HG03045 (cell line): Measurements from ENCODE around the gene SUMO3.
"Not testable (repeated sequence)": the region's sequence is repeated elsewhere in the genome, so short reads cannot be mapped to it uniquely, and the experiment has no call there.

Experiments used
- ATAC-seq: cut with Tn5 transposase; IDR thresholded peaks from one replicate; pipeline ENCODE4 v1.9.1; 2021; ENCODE audit warnings: mild to moderate bottlenecking, moderate library complexity; ENCODE audit not compliant: unreplicated experiment

The SUMO3 gene

DNA sequence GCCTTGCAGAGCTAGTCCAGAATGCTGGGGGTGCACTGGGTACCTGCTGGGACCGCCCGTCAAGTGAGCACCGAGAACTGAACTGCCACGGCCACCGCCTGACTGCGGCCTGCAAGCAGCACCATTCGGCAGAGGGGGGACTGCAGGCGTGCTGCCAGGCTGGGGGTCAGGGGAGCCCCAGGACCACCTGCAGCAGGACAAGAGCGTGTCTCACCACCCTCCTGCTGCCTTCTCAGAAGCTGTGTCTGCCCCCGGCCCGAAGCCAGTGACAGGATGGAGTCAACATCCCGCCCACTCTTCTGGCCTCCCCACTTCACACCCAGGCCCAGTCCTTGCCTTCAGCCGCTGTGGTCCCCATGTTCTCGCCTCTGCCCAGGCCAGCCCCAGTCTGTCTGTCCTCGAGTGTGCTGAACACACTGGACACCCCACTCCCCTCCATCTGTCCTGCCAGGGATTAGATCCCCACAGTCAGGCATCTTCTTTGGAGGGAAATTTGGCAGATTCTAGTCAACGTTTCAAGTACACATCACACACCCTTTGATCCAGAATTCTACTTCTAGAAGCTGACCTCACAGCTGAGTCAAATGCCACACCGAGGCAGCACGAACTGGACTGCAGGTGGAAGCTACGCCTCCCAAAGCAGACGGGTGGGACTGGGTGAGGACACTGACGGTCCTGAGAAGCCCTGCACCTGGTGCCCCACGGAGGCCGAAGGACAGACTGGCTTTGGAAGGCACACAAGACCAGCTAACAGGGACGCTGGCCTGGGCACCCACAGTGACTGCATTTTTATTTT lies 29.6 kb upstream of the SUMO3 start:
- ATAC-seq: no peak

DNA sequence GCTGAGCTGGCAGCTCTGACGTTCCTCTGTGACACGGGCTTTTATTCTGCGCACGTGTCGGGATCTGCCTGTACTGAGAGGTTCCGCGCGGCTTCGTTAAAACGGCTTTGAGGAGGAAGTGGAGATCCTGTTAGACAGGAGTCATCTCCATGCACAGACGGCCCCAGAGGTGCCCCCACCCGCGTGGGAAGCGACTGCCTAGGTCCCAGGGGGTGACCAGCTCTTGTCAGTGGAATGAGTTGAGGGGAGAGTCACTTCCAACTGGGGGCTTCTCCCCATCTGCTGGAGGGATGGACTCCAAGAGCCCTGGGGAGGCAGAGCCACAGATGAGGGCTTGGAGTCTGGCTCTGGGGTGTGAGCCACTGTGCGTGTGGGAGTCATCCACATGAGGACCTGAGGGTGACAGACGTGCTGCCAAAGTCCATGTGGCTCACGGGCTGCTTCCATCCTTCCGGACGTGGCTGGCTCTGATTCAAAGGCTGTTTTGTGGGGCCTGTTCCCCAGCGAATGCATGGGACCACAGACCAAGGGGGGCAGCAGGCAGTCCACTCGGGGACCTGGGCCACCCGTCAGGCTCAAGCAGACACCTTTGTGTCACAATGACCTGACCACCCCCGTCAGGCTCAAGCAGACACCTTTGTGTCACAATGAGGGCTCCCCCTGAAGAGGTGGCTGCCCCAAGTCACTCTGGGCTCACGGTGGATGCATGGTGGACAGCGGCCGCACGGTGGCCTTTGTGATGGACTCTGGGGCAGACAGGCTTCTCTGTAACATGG lies 28.8 kb upstream of the SUMO3 start:
- ATAC-seq: no peak

DNA sequence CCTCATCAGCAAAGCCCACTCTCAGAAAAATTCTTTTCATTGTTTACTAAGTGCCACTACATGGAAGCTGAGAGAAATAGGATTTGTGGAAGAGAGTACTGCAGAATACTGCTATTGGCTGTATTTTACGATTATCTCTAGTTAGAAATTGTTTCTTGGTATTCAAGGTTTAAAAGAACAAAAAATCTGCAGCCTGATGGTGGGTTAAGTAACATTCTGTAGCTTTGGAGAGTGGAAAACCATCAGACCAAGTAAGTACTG lies 28.3 kb upstream of the SUMO3 start:
- ATAC-seq: no peak

DNA sequence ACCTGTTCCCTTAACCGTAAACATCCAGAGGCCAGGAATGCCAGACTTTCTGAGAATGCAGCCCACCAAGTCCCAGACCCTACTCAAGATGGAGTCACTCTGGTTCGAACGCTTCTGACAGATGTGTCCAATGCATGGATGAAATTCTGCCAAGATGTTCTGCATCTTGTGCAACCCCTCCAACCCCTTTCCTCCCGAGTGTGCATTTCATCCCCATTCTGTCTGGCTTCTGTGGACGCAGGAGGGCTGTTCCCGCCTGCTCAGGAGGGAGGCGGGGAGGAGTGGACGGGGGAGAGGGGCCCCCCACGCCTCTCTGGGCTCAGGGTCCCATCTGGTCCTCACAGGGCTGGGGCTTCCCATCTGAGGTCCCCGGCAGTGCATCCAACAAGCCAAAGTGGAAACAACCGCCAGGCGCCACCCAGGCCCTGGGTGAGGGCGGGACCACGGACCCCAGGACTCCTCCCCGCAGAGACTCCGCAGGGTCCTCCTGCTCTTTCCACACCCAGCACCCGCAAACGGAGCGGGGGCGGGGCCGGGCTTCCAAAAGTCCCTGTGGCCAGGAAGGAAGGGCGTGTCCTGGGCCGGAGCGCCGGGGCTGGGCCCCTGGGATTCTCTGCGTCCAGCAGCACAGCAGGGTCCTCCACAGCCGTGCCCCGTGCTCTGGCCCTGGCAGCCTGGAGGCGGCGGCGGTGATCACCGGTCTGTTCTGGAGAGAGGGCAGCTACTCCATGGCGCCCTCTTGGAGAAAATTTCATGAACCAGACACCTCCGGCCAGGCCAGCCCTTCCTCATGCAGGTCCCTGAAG lies 27.8 kb upstream of the SUMO3 start:
- ATAC-seq: no peak

DNA sequence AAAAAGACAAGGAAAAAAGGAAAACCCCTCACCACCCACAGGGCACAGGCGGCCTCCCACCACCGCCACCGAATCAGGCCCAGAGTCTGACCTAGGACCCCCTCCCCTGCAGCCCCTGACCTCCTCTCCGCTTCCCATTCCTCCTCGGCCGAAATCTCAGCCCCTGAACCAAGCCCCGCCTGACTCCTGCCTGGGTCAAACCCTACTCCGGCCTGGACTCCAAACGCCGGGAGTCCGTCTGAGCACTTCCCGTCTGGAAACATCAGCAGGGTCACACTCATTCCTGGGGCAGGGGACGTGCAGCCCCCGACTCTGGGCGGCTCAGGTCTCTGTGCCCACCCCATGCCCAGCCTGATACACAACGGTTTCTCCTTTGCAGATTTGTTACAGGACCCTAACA lies 26.4 kb upstream of the SUMO3 start:
- no peak for ATAC-seq

DNA sequence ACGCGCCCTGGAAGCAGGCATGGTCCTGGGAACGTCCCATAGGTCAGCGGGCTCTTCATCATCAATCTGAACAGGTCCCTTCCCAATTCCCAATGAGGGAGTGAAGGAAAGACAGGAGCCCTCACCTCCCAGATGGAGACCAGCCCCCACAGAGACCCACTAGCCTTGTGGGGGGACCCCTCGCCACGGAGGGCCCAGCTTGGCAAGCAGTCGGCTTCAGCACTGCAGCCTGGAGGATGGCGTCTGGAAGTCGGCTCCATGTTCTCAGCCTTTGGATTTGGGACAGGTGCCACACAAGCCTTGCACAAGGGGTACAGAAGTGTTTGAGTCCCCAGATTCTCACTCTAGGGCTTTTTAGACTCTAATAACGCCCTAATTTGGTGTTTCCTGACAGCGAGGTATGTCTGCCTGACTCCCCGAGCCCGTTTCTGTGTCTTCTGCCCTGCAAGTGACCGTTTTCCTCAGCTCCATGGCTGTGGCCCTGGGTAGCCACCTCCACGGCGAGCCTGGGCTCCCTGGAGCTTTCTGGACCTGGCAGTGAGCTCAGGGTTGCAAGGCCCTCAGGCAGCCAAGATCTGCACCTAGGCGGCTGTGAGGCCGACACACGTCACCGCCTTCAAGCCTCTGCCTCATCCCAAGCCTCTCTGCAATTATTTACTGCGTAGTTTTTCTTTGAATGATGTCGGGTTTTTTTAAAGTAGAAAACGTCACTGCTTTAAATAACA lies 25.0 kb upstream of the SUMO3 start:
- ATAC-seq: no peak

DNA sequence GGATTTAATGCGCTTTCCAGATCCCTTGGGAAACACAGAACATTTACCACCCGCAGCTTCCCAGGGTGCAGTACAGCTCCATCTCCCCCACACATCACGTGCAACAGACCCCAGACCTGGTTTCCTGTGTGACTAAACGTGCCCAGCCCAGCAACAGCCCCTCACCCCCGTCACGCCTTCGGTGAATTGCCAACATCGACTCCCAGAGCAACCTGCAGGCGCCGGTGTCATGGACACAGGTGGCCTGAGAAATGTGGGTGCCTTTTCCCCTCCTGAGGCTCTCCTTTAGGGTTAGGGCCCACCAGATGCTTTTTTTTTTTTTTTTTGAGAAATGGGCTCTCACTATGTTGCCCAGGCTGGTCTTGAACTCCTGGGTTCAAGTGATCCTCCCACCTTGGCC lies 24.2 kb upstream of the SUMO3 start:
- no peak for ATAC-seq

DNA sequence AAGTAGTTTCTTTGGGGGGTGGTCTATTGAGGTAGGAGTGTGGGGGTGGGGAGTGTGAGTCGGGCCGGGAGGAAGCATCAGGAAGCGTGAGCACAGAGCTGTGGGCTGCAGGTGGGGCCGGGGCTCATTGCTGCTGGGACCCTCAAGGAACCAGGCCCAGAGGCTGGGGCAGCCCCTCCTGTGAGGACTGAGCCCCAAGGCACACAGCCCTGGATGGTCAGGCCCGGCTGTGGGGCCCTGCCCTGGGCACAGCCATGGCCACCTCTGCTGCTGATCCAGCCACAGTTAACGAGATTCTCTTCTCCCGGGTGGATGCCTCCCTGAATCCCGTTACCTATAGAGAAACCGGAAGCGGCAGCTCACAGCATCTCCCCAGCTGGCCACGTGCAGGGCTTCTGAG lies 22.9 kb upstream of the SUMO3 start:
- ATAC-seq: no peak

DNA sequence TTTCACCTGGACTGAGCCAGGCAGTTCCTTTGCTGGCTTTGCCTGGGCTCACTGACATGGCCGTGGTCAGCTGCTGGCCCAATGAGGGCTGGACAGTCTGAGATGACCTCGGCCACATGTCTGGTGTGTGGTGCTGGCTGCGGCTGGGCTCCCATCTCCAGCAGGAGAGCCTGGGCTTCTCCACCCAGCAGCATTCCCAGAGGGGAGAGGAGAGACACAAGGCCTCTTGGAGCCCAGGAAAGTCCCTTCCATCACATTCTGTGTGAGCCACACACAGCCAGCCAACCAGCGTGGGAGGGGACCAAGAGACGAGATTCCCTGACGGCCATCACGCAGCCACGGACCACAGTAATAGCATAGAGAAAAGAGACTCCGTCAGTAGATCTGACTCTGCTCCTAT lies 21.1 kb upstream of the SUMO3 start:
- ATAC-seq: no peak

DNA sequence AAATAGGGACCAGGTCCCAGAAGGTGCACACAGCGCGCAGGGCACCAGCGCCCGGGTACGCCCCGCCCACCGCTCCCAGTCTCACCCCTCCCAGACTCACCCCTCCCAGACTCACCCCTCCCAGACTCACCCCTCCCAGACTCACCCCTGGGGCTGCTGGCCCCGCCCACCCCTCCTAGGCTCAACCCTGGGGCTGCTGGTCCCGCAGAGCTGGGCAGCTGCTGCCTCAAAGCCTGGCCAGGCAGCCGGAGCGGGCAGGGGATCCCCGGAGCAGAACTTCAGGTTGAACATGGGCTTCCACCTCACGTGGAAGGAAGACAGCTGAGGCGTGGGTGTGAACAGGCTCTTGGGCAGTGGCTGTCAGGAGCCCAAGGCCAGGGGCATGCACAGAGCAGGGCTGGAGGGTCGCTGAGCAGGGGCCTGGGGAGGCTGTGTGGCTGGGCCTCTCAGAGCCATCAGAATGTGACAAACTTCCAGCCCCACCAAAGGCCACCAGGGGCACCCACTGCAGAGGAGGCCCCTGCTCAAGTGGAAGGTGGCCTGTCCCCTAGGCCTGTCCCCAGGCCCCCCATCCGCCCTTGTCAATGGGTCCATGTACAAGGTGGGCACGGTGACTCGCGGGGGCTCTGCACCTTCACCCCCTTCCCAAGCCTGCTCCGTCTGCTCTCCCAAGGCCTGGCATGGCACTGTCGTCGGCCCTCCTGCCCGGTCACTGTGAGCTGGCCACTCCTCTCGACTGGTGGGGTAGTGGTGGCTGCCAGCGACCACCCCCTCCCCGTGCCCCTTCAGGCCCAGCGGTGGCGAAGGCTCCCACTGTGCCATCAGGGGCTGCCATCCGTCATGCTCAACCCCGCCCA lies 20.4 kb upstream of the SUMO3 start:
- no peak for ATAC-seq

DNA sequence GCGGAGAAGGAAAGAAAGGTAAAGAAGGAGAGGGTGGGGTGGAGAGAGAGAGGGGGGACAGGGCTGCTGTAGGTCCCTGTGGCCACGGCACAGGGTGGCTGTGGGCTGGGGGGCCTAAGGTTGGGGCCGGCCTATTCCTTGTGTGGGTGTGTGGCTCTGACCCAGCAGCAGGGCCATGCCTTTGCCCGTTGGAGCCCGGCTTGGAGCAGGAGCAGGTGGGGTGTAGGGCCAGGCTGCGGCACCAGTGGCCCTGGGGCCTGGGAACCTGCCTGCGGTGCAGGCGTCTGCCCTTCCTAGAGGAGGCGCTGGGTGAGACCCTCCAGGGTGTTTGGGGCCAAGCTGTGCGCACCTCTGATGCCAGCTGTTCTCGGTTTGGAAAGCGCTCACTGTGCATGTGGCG lies 19.7 kb upstream of the SUMO3 start:
- ATAC-seq: no peak

DNA sequence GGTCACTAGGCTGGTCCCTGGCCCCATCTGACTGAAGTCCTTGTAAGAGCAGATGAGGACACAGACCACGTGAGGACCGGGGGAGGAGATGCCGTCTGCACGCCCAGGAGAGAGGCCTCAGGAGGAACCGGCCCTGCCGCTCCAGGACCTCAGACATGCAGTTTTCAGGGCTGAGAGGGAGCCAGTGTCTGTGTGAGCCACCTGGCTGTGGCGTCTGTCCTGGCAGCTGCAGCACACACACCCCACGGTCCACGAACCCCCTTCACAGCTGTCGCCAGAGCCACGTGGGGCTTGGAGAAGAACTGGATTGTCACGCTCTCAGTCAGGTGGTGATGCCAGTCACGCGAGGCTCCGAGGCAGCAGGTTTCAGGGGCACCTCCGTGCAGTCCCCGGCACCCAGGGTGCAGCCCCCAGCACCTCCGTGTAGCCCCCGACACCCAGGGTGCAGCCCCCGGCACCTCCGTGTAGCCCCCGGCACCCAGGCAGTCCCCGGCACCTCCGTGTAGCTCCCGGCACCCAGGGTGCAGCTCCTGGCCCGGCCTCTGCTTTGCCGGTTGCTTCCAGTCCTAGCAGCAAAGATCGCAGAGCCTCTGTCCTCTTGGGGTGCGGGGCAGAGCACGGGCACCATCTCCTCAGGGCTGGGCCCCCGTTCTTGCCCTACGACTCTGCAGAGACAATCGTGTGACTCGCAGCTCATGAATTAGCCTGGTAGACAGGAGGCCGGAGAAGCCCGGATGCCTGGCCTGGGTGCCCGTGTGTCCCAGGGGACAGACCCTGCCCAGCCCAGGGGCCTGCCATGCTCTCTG lies 19.0 kb upstream of the SUMO3 start:
- no peak for ATAC-seq

DNA sequence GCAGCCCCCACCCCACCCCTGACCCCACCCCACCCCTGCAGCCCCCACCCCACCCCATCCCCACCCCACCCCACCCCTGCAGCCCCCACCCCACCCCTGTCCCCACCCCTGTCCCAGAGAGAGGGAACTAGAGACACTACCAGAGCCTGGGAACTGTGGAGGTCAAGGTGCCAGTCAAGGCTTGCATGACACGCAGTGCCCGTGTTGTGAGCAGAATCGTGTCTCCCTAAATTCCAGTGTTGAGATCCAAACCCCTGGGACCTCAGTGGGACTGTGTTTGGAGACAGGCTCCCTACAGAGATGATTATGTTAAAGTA lies 18.4 kb upstream of the SUMO3 start:
- no peak for ATAC-seq

DNA sequence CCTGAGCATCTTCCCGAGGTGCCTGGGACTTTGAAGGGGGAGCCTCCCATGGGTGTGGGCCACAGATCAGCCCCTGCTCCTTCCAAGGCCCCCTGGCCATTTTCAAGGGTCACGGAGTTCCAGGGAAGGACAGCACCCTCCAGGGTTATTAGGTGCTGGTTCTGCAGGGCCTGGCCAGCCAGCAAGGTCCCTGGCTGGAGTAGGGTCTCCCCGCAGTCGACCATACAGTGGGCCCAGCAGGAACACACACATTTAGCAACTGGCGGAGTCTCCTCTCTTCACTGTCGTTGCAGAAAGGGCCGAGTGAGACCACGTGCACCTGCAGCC lies 17.7 kb upstream of the SUMO3 start:
- ATAC-seq: no peak

DNA sequence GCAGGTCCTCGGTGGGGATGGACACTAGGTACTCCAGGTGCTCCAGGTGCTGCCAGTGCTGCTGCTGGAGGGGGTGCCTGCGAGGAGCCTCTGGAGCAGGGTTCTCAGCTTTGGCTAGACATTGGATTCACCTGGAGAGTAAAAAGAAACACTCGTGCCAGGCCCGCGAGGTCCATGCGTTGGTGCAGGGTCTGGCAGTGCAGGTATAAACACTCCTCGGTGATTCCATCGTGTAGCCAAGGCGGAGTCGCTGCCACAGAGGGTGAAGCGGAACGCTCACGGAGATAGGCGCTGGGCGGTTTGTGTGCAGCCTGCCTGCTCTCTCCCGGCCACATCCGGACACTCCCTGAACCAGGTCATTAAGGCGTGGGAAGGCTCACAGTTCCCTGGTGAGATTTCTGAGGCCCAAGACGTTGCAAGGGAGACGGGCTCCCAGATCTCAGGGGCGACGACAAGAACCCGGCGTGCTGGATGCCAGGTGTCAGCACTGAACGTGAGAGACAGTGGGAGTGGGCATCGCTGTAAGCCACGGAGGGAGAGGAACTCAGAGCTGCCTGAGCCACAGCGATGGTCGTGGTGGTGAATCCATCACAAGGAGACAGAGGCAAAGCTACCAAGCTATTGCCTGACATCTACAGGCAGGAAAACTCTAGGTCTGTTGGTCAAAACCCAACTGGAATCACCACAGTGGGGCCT lies 17.2 kb upstream of the SUMO3 start:
- no peak for ATAC-seq

DNA sequence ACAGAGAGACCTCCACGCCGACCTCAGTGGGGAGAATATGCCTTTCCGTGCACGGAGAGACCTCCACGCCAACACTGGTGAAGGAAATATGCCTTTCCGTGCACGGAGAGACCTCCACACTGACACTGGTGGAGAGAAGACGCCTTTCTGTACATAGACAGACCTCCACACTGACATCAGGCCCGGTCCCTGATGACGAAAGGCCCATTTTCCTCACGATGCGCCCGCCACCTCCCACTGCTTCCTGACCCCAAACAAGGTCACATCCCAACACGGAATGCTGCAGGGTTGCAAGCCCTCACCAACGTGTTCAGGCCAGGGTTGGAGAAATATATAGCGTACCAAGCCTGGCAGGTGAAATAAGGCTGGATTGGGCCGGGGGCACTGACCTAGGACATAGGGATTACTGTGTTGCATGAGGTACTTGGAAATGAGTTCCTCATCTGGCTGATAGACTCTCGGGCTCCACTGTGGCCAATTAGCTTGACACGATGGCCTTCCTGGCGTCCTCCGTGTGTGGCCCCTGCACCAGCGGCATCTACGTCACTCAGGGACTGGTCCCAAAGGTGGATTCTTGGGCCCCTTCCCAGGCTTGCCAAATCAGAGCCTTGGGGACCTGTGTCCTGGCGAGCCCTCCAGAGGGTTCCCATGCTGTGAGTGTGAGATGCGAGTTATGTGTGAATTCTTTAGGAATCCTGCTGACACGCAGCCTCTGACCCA lies 16.5 kb upstream of the SUMO3 start:
- ATAC-seq: no peak

DNA sequence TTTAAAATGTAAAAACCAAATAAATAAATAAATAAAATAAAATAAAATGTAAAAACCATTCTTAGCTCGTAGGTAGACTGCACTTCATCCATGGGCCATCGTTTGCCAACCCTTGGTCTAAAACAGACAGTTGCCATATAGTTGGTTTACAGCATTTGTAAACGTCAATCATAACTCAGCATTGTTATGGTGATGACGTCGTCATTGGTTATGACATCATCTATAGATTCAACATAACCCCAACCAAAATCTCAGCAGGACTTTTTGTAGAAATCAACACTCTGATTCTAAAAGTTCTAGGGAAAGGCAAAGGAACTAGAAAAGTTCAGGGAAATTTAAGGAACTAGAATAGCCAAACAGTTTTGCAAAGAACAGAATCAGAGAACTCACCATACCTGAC lies 15.8 kb upstream of the SUMO3 start:
- ATAC-seq: no peak

DNA sequence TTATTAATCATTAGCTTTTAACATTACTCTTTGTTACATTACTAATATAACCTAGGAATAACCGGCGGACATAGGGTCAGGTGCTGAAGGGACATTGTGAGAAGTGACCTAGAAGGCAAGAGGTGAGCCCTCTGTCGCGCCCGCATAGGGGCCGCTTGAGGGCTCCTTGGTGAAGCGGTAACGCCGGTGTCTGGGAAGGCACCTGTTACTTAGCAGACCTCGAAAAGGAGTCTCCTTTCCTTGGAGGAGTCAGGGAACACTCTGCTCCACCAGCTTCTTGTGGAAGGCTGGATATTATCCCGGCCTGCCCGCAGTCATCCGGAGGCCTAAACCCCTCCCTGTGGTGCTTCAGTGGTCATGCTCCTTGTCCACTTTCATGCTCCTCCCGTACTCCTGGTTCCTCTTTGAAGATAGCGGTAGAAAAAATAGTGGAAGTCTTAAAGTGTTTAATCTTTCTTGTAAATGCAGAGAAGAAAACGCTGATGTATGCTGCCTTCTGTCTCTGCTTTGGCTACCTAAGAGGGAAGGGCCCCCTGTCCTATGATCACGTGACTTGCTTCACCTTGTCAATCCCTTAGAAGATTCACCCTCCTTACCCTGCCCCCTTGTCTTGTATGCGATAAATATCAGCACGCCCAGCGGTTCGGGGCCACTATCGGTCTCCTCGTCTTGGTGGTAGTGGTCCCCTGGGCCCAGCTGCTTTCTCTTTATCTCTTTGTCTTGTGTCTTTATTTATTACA lies 14.8 kb upstream of the SUMO3 start:
- not testable (repeated sequence) for ATAC-seq
